Stimulated activated CD8-positive, alpha-beta memory T cell treated with anti-CD3 and anti-CD28 coated beads, Interleukin-15, amount 100 ng/mL, for 48 hours (primary cell): Measurements from ENCODE around the gene QARS1.

Experiments
- DNase-seq, 2 donors: peaks; one replicate each; pipeline ENCODE4 v3.0.0-alpha.2; 2020; ENCODE audit warnings: low read depth in 2 of 2

Gene QARS1

GRCh38 chr3:49104427-49105291 is at the start of gene QARS1:
Gene QARS1, minus strand, starts transcription at chr3:49104757. Its CDS starts 24 bp downstream, at chr3:49104733.
- peak; percentile 84 to 87 for DNase-seq

GRCh38 chr3:49153349-49153912 is 48.9 kb upstream of the QARS1 start:
- DNase-seq = no peak

DNA sequence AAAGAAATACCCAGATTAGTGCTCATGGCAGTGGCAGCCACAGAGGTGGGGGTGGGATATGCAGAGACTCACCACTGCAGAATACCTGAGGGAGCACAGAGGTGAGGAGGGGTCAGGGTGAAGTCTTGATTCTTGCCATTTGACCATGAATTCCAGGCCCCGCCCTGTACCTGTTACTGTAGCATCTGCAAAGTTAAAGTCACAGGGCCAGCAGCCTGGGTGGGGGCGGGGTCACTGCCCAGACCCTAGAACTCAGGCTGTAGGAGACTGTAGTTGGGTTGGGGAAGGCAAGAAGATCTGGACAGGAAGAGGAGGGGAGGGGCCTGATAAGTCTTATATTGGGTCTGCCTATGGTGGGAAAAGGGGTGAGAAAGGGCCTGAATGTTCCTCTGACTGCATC is 47.1 kb upstream of the QARS1 start:
- no peak for DNase-seq

DNA sequence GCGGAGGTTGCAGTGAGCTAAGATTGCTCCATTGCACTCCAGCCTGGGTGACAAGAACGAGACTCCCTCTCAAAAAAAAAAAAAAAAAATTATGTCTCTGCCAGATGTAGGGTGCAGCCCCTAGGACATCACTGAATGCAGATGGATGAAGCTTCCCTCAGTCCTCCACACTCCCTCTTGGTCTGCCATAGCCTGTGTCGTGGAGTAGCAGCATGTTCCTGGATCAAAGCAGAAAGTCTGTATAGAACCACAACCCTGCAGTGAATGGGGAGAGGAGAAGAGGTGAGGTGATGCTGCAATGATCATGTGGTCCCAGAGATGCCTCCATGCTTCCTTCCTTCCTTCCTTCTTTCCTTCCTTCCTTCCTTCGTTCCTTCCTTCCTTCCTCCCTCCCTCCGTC is 43.6 kb upstream of the QARS1 start:
- DNase-seq = no peak

DNA sequence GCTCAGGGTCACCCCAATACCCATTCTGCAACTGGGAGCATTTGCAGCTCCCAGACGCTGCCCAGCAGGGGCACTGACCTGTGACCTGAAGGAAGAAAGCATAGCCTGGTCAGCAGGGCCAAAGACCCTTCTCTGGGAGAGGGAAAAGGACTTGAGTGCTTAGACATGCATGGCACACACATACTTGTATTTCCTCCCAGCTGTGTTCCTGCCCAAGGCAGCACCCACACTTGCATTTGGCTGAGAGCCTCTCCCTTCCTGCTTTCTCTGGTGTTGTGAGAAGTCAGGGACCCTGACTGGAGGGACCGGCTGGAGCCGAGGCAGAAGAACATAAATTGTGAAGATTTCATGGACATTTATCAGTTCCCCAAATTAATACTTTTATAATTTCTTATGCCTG is 35.5 kb upstream of the QARS1 start:
- DNase-seq = no peak

DNA sequence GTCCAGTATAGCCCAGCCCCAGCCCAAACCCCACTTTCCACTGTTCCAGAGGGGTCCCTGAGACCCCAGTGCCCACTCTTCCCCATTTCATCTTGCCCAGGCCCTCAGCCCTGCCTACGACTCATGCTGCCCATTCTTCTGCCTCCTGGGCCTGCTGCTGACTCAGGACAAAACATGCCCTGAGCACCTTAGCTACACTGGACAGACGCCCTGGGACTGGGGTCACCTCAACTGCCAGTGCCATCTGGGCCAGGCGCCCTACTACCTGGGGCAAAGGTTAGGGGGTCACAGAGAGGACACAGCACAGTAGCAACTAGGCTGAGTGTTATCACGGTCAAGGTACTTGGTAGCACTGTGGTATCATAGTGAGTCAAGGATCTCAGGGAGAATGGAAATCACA is 30.9 kb upstream of the QARS1 start:
- no peak for DNase-seq

- no peak for DNase-seq
Measured at GRCh38 chr3:49134471-49135265, 30.1 kb upstream of the QARS1 start.

DNA sequence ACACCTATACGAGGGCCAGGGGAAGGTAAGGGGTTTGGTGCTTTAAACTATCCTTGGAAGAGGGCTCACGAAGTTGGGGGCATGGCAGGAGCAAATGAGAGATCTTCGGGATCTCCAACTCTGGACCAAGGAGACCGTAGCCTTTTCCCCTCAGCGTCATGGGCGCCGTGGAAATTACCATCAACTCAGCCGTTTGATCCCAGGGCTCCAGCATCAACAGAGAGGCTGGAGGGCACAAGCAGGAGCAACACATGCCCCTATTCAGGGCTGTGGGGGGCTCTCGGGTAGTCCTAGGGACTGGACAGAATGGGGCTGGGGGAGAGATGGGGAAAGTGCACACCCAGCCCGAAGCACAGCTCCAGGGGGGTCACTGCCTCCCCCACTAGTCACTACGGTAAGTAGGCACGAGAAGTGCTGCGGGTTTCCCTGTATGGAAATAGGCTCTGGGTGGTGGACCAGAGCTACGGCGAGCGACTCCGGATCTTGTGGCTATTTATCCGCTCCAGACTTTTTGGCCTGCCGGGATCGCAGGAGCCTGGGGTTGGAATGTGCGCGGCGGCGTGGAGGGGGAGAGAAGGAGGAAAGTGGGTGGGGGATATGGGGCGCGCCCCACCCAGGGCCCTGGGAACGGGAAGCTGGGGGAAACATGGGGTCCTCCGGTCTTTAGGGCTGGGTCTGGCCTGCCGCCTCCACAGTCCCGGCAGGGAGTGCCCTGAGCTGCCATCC is 28.8 kb upstream of the QARS1 start:
- DNase-seq = no peak

GRCh38 chr3:49132437-49133225 is 28.1 kb upstream of the QARS1 start, which contains the start of gene LAMB2:
Gene LAMB2, minus strand, starts transcription at chr3:49133050. Its CDS starts 183 bp downstream, at chr3:49132867.
- DNase-seq = no peak

- no peak for DNase-seq
Measured at GRCh38 chr3:49132073-49132436, 27.5 kb upstream of the QARS1 start.

DNA sequence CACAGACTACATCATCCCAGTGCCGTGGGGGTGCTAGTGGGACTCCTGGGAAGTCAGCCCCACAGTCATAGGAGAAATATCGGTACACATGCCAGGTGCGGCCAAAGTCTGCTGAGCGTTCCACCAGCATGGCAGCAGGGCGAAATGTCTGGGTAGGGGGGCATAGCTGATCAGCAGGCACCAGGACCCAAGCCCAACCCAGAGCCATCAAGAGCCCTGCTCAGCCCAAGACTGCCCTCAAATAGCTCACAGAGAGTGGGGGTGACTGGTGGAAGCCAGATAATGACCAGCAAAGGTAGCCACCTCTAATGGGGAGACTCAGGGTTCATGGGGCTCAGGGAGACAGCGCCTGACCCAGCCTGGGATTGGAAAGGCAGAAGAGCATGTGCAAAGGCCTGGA is 27.0 kb upstream of the QARS1 start:
- DNase-seq = no peak

DNA sequence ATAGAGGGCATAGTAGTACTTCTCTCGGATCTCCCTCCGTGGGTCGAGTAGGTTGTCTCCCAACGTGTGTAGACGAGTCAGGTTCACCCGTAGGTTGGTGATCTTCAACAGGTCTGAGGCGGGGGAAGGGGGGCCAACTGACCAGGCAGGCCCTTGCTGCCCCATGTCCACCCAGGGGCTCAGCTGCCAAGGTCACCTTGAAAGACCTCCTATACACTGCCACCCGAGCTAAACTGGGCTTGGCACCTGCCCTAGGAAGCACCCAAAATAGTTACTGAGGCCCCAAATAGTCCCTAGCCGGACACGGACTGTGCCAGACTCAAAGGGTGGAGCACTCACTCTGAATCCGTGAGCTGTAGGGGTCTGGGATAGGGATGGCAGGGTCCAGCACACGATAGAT is 26.5 kb upstream of the QARS1 start:
- DNase-seq = no peak

DNA sequence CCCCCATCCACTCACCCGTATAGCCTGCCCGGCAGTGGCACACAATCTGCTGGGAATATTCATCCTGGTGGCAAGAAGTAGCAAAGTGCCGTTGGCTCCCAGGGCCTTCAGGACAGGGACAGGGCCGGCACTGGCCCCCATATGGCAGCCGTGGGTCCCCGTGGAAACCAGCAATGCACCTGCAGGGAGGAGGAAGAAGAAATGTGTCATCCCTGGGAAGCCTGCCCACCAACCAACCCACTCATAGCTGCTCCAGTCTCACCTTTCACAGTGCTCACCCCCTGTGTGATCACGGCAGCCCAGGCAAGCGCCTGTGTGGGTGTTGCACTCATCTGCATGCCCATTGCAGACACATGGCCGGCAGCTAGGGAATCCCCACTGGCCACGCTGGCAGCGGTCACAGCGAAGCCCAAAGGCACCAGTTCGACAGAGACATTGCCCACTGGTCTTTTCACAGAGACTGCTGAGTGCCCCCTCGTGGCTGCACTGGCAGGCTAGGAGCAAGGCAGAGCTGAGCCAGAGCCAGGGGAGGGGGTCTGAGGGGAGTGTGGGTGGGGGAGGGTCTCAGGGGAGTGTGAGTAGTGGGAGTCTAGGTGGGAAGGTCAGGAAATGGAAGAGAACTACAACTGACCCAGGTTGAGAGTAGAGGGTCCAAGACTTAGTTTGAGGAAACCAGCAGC is 20.6 kb upstream of the QARS1 start:
- no peak for DNase-seq

- no peak for DNase-seq
Measured at GRCh38 chr3:49124203-49124602, 19.6 kb upstream of the QARS1 start.

DNA sequence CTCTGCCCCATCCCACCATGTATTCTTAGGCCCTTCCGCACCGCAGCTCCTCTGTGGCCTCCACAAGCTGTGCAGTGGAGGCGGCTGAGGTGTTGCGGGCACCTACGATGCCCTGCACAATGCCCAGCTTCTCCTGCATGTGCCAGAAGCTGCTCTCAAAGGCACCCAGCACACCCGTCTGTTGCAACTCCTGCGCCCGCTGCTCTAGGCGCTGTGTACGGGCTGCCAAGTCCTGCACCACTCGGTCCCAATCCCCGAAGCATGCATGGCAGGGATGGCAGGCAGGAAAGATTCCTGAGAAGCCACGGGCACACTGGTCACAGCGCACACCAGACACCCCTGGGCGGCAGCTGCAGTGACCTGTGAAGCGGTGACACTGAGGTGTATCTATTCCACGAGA is 19.1 kb upstream of the QARS1 start:
- no peak for DNase-seq

DNA sequence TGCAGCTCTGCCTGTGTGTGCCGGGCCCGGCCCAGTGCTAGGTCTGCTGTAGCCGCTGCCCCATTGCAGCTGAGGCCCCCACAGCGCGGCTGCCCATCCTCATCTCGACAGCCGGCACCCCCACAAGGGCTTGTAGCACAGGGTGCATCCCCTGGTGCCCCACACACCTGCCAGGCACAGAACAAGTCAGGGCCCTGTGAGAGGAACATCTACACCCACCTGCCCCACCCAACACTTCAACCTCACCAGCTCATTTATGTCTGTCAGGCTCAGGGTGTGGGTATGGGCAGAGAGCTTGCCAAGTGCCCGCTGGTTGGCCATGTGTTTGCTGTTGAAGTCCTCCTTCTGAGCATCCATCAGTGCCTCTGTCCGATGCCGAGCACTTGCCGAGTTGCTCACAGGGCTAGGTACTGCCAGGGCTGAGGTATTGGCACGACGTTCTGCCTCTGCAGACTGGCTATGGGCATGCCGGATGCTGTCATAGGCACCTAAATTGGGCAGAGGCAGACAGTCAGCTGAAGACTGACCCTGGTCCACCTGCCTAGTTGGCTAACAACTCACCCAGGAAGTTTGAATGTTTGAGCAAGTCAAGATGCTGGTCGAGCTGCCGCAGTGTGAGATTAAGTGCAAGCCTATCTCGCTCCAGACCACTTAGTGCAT is 18.5 kb upstream of the QARS1 start:
- DNase-seq = no peak

DNA sequence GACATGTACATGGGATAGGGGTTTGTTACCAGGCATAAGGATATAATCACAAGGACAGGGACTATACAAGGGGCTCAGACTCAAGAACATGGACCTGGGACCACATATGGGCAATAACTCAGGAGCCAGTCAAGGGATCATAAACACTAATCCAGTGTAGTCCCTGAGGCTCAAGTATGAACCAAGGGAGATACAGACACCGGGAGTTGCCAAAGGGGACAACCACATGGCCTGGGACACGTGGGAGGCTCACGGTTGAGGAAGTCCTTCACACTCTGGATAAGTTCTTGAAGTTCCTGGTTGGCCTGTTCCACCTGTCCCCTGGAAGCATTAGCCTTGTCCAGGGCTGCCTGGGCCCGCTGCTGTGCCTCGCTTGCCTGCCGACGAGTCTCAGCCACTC is 17.9 kb upstream of the QARS1 start:
- DNase-seq = no peak

- no peak for DNase-seq
Measured at GRCh38 chr3:49122022-49122421, 17.5 kb upstream of the QARS1 start.

GRCh38 chr3:49121132-49121736 is 16.7 kb upstream of the QARS1 start:
- no peak for DNase-seq
